Neural cell (in vitro differentiated cells): Measurements from ENCODE around the gene GMPPA. TPM values are rescaled to one million over a fixed set of nuclear protein-coding genes. Genes with fewer than 3 reads are reported as not detected.

Source experiments
- H2AFZ ChIP-seq: fragments of 200-600, 300-800 bp; sonication (generic), shearing (Covaris generic); 2 replicates; pipeline ENCODE4 v1.6.0; 2014; ENCODE audit warnings: low read depth, mild to moderate bottlenecking, antibody characterized with exemption, low read length, moderate library complexity
- H3F3A ChIP-seq: fragments of 200-600 bp; shearing (Covaris generic); 2 replicates; pipeline ENCODE4 v1.6.1; 2016; ENCODE audit warnings: mild to moderate bottlenecking, moderate library complexity, mixed read lengths, antibody characterized with exemption, low read length; ENCODE audit not compliant: insufficient read depth, poor library complexity, severe bottlenecking
- H3K27ac ChIP-seq: fragments of 200-600, 300-800 bp; sonication (generic), shearing (Covaris generic); 2 replicates; pipeline ENCODE4 v1.5.1; 2014; ENCODE audit warnings: mild to moderate bottlenecking, low read length, moderate library complexity
- H3K27me3 ChIP-seq: fragments of 300-800, 200-600 bp; sonication (generic), shearing (Covaris generic); 2 replicates; pipeline ENCODE4 v1.6.0; 2014; ENCODE audit warnings: mild to moderate bottlenecking, low read depth, low read length, moderate library complexity; ENCODE audit not compliant: insufficient read depth
- H3K36me3 ChIP-seq: fragments of 300-800, 200-600 bp; sonication (generic), shearing (Covaris generic); 2 replicates; pipeline ENCODE4 v1.5.1; 2014; ENCODE audit warnings: mild to moderate bottlenecking, antibody characterized with exemption, low read length, moderate library complexity; ENCODE audit not compliant: insufficient read depth
- H3K4me2 ChIP-seq: fragments of 300-800, 200-600 bp; sonication (generic), shearing (Covaris generic); 2 replicates; pipeline ENCODE4 v1.6.0; 2014; ENCODE audit warnings: mild to moderate bottlenecking, low read length
- H3K4me3 ChIP-seq: fragments of 300-800, 200-600 bp; sonication (generic), shearing (Covaris generic); 2 replicates; pipeline ENCODE4 v1.5.1; 2014; ENCODE audit warnings: mild to moderate bottlenecking, low read length, moderate library complexity
- H3K79me2 ChIP-seq: fragments of 200-600 bp; shearing (Covaris generic); replicated peaks from 2 replicates; pipeline ENCODE4 v1.6.0; 2014; ENCODE audit warnings: mild to moderate bottlenecking, low read length, moderate library complexity; ENCODE audit not compliant: insufficient read depth
- H3K9ac ChIP-seq: fragments of 300-800, 200-600 bp; sonication (generic), shearing (Covaris generic); 2 replicates; pipeline ENCODE4 v1.6.1; 2016; ENCODE audit warnings: mild to moderate bottlenecking, low read length, mixed read lengths
- H3K9me2 ChIP-seq: fragments of 200-600 bp; shearing (Covaris generic); 2 replicates; pipeline ENCODE4 v1.6.1; 2016; ENCODE audit warnings: mild to moderate bottlenecking, low read length, mixed read lengths; ENCODE audit not compliant: insufficient read depth
- H3K9me3 ChIP-seq: fragments of 200-600, 300-800 bp; sonication (generic), shearing (Covaris generic); 2 replicates; pipeline ENCODE4 v1.6.1; 2016; ENCODE audit warnings: mild to moderate bottlenecking, mixed run types, low read length, moderate library complexity, mixed read lengths
- H4K20me1 ChIP-seq: fragments of 200-600 bp; shearing (Covaris generic); 2 replicates; pipeline ENCODE4 v1.6.1; 2016; ENCODE audit warnings: mild to moderate bottlenecking, mixed run types; ENCODE audit not compliant: insufficient read depth
- CTCF ChIP-seq: fragments of 450-650 bp; IDR thresholded peaks from 2 replicates; pipeline ENCODE4 v1.5.1; 2014; ENCODE audit warnings: antibody characterized with exemption, mild to moderate bottlenecking, moderate library complexity; ENCODE audit not compliant: poor library complexity, severe bottlenecking
- EZH2 ChIP-seq: fragments of 200-600, 300-800 bp; shearing (Covaris generic), sonication (generic); IDR thresholded peaks from 2 replicates; pipeline ENCODE4 v1.6.1; 2014; ENCODE audit warnings: antibody characterized with exemption, low read length, borderline replicate concordance, mild to moderate bottlenecking; ENCODE audit not compliant: insufficient read depth, poor library complexity, severe bottlenecking
- MXI1 ChIP-seq: fragments of 450-650 bp; conservative IDR thresholded peaks from 2 replicates; pipeline ENCODE4 v1.6.1; 2014; ENCODE audit warnings: antibody characterized with exemption, mild to moderate bottlenecking; ENCODE audit not compliant: poor library complexity, severe bottlenecking
- RAD21 ChIP-seq: fragments of 450-650 bp; conservative IDR thresholded peaks from 2 replicates; pipeline ENCODE4 v1.6.1; 2014; ENCODE audit warnings: antibody characterized with exemption, mild to moderate bottlenecking, moderate library complexity
- SMC3 ChIP-seq: fragments of 450-650 bp; conservative IDR thresholded peaks from 2 replicates; pipeline ENCODE4 v1.6.1; 2014; ENCODE audit warnings: antibody characterized with exemption, mild to moderate bottlenecking, moderate library complexity; ENCODE audit not compliant: poor library complexity
- TAF1 ChIP-seq: IDR thresholded peaks from 2 replicates; pipeline ENCODE4 v1.6.1; 2012; ENCODE audit warnings: low read depth
- polyA plus RNA-seq: library from polyadenylated mRNA; depleted of rRNA; stranded (reverse); fragments of >200 nt; gene quantifications from 2 replicates; pipeline ENCODE4 v1.2.3, GENCODE V29; 2014

GMPPA gene
- polyA plus RNA-seq, 1 donor from 2014 or later = 20.4 TPM

- Histone ChIP-seq H3K9me3 (no peaks in the 10 kb centered on the region), H3K4me2 (no peak overlapping the region), H3K36me3 (no peaks in the 10 kb centered on the region), H3K9me2 (no peaks in the 10 kb centered on the region), H3K9ac (peak overlapping the region; percentile 9), H3F3A (no peaks in the 10 kb centered on the region), H3K27me3 (no peaks in the 10 kb centered on the region), H4K20me1 (no peaks in the 10 kb centered on the region), H3K27ac (no peak overlapping the region), H3K79me2 (no peaks in the 10 kb centered on the region), H2AFZ (no peak overlapping the region), H3K4me3 (no peak overlapping the region)
- peak; percentile 32 for TF ChIP-seq RAD21
- peak; percentile 26 for TF ChIP-seq SMC3
- peak; percentile 69 for TF ChIP-seq CTCF
- TF ChIP-seq MXI1 = no peak
Observed at GRCh38 chr2:219509780-219510511, 11.3 kb downstream of the GMPPA start.

GRCh38 chr2:219510512-219511135 is 11.9 kb downstream of the GMPPA start:
- Histone ChIP-seq H3K27me3 (no peaks in the 10 kb centered on the region), H4K20me1 (no peaks in the 10 kb centered on the region), H2AFZ (no peak overlapping the region), H3F3A (no peaks in the 10 kb centered on the region), H3K4me2 (no peak overlapping the region), H3K9ac (peak overlapping the region; percentile 9), H3K9me3 (no peaks in the 10 kb centered on the region), H3K9me2 (no peaks in the 10 kb centered on the region), H3K4me3 (no peak overlapping the region), H3K36me3 (no peaks in the 10 kb centered on the region), H3K27ac (no peak overlapping the region), H3K79me2 (no peaks in the 10 kb centered on the region)
- TF ChIP-seq EZH2 = no peak
- TF ChIP-seq MXI1 = no peak
- TF ChIP-seq SMC3 = no peak
- no peak for TF ChIP-seq CTCF
- TF ChIP-seq RAD21 = no peak
- TF ChIP-seq TAF1 = no peak
